Sigmoid colon (tissue), 7 donors: Measurements from ENCODE around the gene KRTAP4-8. TPM values are rescaled to one million over a fixed set of nuclear protein-coding genes. Genes with fewer than 3 reads are reported as not detected.
"Not testable (repeated sequence)": the region's sequence is repeated elsewhere in the genome, so short reads cannot be mapped to it uniquely, and the experiment has no call there.

Experiments used
- DNase-seq: peaks from one replicate; pipeline ENCODE4 v3.0.0-alpha.2; 2019
- H3K27ac ChIP-seq, 4 donors: fragments of 200-600 bp; sonication (generic); one replicate each; pipeline ENCODE4 v1.5.1; 2016 to 2019; ENCODE audit warnings: mild to moderate bottlenecking in 1 of 4
- H3K27me3 ChIP-seq, 3 donors: fragments of 200-600 bp; sonication (generic); one replicate each; pipeline ENCODE4 v1.5.1; 2019; ENCODE audit warnings: mild to moderate bottlenecking in 1 of 3
- H3K36me3 ChIP-seq, 4 donors: fragments of 200-600 bp; sonication (generic); one replicate each; pipeline ENCODE4 v1.5.1; 2016 to 2019
- H3K4me1 ChIP-seq, 4 donors: fragments of 200-600 bp; sonication (generic); one replicate each; pipeline ENCODE4 v1.5.1; 2017 to 2019
- H3K4me3 ChIP-seq, 4 donors: fragments of 200-600 bp; sonication (generic); one replicate each; pipeline ENCODE4 v1.5.1; 2017 to 2019; ENCODE audit warnings: mild to moderate bottlenecking in 2 of 4, moderate library complexity in 1 of 4
- H3K9me3 ChIP-seq, 4 donors: fragments of 200-600 bp in 3 of 4; sonication (generic) in 3 of 4; one replicate each; pipeline versions ENCODE4 v1.5.1 to v1.6.1; 2013 to 2019
- EP300 ChIP-seq, 4 donors: sonication (generic); formaldehyde crosslinking; IDR thresholded peaks; one replicate each; pipeline ENCODE4 v1.6.1; 2017; ENCODE audit warnings: antibody characterized with exemption in 4 of 4
- POLR2A ChIP-seq, 2 donors: fragments of 450-650 bp; IDR thresholded peaks; one replicate each; pipeline ENCODE4 v1.6.1; 2016; ENCODE audit warnings: antibody characterized with exemption in 2 of 2, mild to moderate bottlenecking in 2 of 2, moderate library complexity in 2 of 2
- POLR2AphosphoS5 ChIP-seq, 4 donors: sonication (generic); formaldehyde crosslinking; IDR thresholded peaks; one replicate each; pipeline ENCODE4 v1.6.1; 2017; ENCODE audit warnings: antibody characterized with exemption in 4 of 4
- WGBS, 2 donors: extraction: QIAGEN DNeasy Blood & Tissue Kit; methylation state at CpG; one replicate each; pipeline ENCODE4 v1.1.7; 2013; 5-methylcytosine and 5-hydroxymethylcytosine counted together
- intact Hi-C: fragments of 100-400 bp; cut with DNase I; formaldehyde crosslinking; loops from one replicate; pipeline ENCODE4 v1.15.1; 2023
- polyA plus RNA-seq, 3 donors: library from polyadenylated mRNA; stranded (reverse); fragments of 200-250 nt; gene quantifications; one replicate each; pipeline ENCODE4 v1.2.3, GENCODE V29; 2013
- total RNA-seq, 4 donors: library from RNA; depleted of rRNA; stranded (reverse); fragments of >200 nt; gene quantifications; one replicate each; pipeline ENCODE4 v1.1.0, GENCODE V29; 2016
- TF ChIP-seq, protein P1 (sequence below), 4 experiments: fragments of 450-650 bp in 3 of 4; fragments of 200-600 bp in 1 of 4; IDR thresholded peaks; one replicate each; pipeline ENCODE4 v1.5.1; 2016 to 2019; ENCODE audit warnings: antibody characterized with exemption in 4 of 4, mild to moderate bottlenecking in 3 of 4, moderate library complexity in 2 of 4
- donor health status: healthy with polysubstance abuse.
- donor health status: Bipolar disorder and iron deficiency.
- donor health status: healthy.

The KRTAP4-8 gene
- total and polyA plus RNA-seq, 7 donors: not detected

DNA sequence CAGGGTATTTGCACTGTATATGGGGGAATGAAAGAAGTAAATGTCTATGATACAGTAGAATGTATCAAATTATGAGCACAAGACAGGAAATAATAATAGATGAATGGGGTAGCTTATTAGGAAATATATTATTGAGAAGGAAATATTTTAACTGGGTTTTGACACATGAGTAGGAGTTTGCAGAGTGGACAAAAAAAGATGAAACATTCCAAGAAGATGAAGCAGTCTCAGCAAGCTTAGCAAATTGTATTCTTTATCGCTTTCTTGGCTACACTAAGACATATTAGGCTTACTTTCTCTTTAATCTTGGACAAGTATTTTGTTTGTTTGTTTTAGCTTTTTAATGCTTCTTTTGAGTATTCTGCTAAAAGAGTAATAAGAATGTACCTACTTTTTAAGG lies 6.0 kb upstream of the KRTAP4-8 start:
- Histone ChIP-seq H3K36me3 (no peaks in the 10 kb centered on the region), H3K27me3 (no peaks in the 10 kb centered on the region), H3K9me3 (no peaks in the 10 kb centered on the region), H3K4me3 (no peak overlapping the region), H3K27ac (no peak overlapping the region), H3K4me1 (no peaks in the 10 kb centered on the region)
- 88 to 95% methylated on average over 1 of the region's 1 CpG for WGBS, 2 donors
- TF ChIP-seq EP300 (IDR thresholded peaks at IDR 0.05) (no peak), POLR2AphosphoS5 (IDR thresholded peaks at IDR 0.05) (no peak), POLR2A (IDR thresholded peaks at IDR 0.05) (no peak)
- TF ChIP-seq, protein P1, sequence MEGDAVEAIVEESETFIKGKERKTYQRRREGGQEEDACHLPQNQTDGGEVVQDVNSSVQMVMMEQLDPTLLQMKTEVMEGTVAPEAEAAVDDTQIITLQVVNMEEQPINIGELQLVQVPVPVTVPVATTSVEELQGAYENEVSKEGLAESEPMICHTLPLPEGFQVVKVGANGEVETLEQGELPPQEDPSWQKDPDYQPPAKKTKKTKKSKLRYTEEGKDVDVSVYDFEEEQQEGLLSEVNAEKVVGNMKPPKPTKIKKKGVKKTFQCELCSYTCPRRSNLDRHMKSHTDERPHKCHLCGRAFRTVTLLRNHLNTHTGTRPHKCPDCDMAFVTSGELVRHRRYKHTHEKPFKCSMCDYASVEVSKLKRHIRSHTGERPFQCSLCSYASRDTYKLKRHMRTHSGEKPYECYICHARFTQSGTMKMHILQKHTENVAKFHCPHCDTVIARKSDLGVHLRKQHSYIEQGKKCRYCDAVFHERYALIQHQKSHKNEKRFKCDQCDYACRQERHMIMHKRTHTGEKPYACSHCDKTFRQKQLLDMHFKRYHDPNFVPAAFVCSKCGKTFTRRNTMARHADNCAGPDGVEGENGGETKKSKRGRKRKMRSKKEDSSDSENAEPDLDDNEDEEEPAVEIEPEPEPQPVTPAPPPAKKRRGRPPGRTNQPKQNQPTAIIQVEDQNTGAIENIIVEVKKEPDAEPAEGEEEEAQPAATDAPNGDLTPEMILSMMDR (IDR thresholded peaks at IDR 0.05): no peak
- DNase-seq: no peak
- intact Hi-C loops: no loop called here

DNA sequence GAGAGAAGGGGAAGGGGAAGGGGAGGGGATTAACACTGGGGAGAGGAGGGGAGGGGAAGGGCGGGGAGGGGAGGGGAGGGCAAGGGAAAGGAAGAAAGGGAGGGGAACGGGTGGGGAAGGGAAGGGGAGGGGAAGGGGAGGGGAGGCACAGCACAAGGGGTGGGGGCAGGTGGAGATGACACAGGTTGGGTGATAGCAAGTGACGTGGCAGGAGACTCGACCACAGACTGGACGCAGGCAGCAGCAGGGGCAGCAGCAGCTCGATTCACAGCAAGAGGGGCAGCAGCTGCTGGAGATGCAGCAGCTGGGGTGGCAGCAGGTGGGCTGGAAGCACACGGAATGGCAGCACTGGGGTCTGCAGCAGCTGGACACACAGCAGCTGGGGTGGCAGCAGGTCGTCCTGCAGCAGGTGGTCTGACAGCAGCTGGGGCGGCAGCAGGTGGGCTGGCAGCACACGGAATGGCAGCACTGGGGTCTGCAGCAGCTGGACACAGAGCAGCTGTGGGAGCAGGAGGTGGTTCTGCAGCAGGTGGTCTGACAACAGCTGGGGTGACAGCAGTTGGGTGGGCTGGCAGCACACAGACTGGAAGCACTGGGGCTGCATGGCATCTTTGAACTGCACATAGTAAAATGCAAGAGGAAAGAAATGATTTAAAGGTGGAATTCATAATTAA lies 3.8 kb upstream of the KRTAP4-8 start, which contains the start of gene KRTAP4-16:
KRTAP4-16 (minus strand) TSS at position 624 of the 674 bp plus-strand sequence; CDS start at position 624, 0 bp downstream.
- TF ChIP-seq POLR2A (IDR thresholded peaks at IDR 0.05) (no peak), POLR2AphosphoS5 (IDR thresholded peaks at IDR 0.05) (no peak), EP300 (IDR thresholded peaks at IDR 0.05) (no peak)
- TF ChIP-seq, protein P1 (IDR thresholded peaks at IDR 0.05): no peak
- Histone ChIP-seq H3K27ac (no peak within 1 kb of the TSS), H3K36me3 (no peaks in the 10 kb centered on the region), H3K4me1 (no peaks in the 10 kb centered on the region), H3K4me3 (no peak within 1 kb of the TSS), H3K27me3 (no peaks in the 10 kb centered on the region), H3K9me3 (no peaks in the 10 kb centered on the region)
- intact Hi-C loops: no loop called here
- 57 to 59% methylated on average over 9 to 10 of the region's 10 CpGs for WGBS, 2 donors
- DNase-seq: no peak

DNA sequence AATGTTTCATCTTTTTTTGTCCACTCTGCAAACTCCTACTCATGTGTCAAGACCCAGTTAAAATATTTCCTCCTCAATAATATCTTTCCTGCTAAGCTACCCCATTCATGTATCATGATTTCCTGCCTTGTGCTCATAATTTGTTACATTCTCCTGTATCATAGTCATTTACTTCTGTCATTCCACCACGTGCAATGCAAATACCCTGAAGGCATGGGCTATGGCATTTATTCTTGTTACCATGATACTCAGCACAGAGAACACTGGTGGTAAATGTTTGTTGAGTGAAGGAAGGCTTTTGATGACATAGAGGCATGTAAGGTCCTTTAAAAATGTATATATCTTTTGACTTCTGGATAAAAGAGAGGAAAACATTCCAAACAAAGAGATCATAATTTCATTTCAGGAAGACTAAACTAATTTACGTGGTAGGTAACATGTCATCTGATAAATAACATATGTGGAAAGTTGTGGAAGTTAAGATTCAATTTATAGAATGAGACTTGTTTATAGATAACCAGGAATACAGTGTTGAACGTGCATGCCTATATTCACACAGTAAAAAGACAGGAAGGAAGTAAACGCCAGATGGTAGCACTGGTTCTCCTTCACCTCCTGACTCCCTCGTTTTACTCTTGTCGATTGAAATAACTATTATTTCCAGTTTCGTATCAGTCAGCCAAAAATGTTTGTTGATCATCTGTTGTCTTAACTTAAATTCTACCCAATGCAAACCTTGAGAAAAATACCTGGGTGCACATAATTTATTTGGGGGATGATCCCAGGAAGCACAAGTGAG lies 1.9 kb upstream of the KRTAP4-8 start:
- H3K4me1 ChIP-seq, H3K36me3 ChIP-seq, H3K27me3 ChIP-seq, H3K4me3 ChIP-seq, DNase-seq, H3K9me3 ChIP-seq, intact Hi-C loops, H3K27ac ChIP-seq: not testable (repeated sequence)
- WGBS, 2 donors: 41 to 72% methylated on average over 7 of the region's 7 CpGs

DNA sequence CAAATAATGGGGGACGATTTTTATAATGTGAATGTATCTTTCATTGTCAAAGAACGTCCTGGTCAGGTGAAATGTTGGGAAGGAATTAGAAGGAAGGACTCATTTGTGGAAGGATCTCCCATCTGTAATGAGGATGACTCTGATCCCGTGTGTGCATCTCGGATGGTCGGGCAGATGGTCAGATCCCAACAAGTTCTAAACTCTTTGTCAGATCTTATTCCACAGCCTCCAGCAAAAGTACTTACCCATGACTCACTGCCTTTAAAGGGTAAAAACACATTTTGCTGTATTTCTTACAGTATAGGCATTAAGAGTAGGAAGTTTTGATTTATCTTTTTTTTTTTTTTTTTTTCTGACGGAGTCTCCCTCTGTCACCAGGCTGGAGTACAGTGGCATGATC lies 539 bp upstream of the KRTAP4-8 start:
- Histone ChIP-seq H3K4me1 (no peaks in the 10 kb centered on the region), H3K36me3 (no peaks in the 10 kb centered on the region), H3K27me3 (no peaks in the 10 kb centered on the region), H3K9me3 (no peaks in the 10 kb centered on the region), H3K27ac (no peak overlapping the region), H3K4me3 (no peak overlapping the region)
- intact Hi-C loops: no loop called here
- no peak for TF ChIP-seq POLR2A (IDR thresholded peaks at IDR 0.05)
- no peak for TF ChIP-seq EP300 (IDR thresholded peaks at IDR 0.05)
- TF ChIP-seq, protein P1 (IDR thresholded peaks at IDR 0.05): no peak
- WGBS, 2 donors: 80 to 85% methylated on average over 6 of the region's 6 CpGs
- no peak for DNase-seq

DNA sequence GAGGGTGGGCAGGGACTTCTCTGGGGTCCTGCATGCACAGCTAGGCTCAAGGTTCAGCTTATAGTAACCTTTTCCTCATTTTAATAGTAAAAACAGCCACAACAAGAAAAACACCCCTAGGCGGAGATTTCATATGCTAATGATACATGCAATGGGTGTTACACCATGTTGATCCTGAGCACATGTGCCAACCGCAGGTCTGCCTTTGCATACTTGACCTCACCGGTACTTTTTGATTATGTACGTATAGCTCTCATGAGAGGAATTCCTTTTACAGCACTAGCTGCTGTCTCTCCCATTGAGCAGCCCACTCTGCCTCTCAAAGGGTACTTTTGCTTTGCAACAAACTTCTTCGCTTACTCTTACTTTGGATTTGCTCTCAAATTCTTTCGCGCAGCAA lies 1.9 kb downstream of the KRTAP4-8 start:
- H3K4me3 ChIP-seq: no peak overlapping the region
- DNase-seq: no peak
- TF ChIP-seq POLR2AphosphoS5 (IDR thresholded peaks at IDR 0.05) (no peak), POLR2A (IDR thresholded peaks at IDR 0.05) (no peak), EP300 (IDR thresholded peaks at IDR 0.05) (no peak)
- TF ChIP-seq, protein P1 (IDR thresholded peaks at IDR 0.05): no peak
- WGBS, 2 donors: 88 to 90% methylated on average over 7 of the region's 7 CpGs
- no peaks in the 10 kb centered on the region for H3K27me3 ChIP-seq
- H3K27ac ChIP-seq: no peak overlapping the region
- H3K9me3 ChIP-seq: no peaks in the 10 kb centered on the region
- intact Hi-C loops: no loop called here
- H3K36me3 ChIP-seq: no peaks in the 10 kb centered on the region
- H3K4me1 ChIP-seq: no peaks in the 10 kb centered on the region

DNA sequence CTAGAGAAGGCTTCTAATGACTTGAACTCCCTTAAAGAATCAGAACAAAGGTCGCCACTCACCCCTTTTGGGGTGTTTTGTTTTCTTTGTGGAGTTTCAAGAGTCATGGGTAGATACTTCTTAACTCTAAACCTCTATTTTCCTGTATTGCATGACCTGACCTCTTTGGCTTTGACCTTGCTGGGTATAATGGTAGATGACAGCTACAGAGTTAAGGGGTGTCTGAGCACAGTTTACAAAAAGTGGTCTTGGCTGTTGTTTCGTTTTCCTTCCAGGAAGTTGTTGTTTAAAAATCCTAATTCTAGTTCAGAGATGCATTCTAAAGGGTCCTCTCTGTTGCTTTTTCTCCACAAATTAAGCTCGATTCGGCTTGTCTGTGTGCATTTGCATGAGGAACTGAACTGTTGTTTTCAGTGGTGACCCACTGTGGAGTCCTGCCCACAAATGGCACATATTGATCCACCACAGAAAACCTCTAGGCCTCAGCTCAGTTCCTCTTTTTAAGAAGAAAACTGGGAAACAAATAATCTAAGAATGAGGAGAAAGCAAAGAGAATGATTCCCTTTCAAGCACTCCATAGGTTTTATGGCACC lies 9.1 kb downstream of the KRTAP4-8 start:
- H3K4me1 ChIP-seq, H3K27ac ChIP-seq, H3K27me3 ChIP-seq, DNase-seq, H3K9me3 ChIP-seq, intact Hi-C loops, H3K4me3 ChIP-seq, H3K36me3 ChIP-seq: not testable (repeated sequence)
- WGBS, 2 donors: 64 to 73% methylated on average over 4 of the region's 4 CpGs

DNA sequence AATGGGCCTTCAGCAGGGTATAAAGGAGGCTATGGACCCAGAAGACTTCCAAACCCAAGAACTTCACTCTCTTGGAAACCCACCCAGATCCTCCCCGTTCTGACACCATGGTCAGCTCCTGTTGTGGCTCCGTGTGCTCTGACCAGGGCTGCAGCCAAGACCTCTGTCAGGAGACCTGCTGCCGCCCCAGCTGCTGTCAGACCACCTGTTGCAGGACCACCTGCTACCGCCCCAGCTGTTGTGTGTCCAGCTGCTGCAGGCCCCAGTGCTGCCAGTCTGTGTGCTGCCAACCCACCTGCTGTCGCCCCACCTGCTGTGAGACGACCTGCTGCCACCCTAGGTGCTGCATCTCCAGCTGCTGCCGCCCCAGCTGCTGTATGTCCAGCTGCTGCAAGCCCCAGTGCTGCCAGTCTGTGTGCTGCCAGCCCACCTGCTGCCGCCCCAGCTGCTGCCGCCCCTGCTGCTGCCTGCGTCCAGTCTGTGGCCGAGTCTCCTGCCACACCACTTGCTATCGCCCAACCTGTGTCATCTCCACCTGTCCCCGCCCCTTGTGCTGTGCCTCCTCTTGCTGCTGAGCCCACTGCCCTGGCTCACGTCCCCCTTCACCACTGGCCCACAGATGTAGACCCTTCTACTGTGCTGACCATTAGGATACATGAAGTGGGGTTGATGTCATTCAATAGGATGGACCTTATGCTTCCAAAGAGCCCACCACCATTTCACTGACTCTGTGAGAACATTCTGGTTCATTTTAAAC lies 13.7 kb downstream of the KRTAP4-8 start, which contains the start of gene KRTAP4-7:
KRTAP4-7 (plus strand) TSS at position 51 of the 757 bp plus-strand sequence; CDS start at position 108, 57 bp downstream.
- H3K4me1 ChIP-seq, intact Hi-C loops, H3K4me3 ChIP-seq, H3K36me3 ChIP-seq, H3K27me3 ChIP-seq, H3K27ac ChIP-seq, DNase-seq, H3K9me3 ChIP-seq: not testable (repeated sequence)
- 84 to 87% methylated on average over 14 of the region's 14 CpGs for WGBS, 2 donors
